HCT116 (cell line): Measurements from ENCODE around the gene STAM. TPM values are rescaled to one million over a fixed set of nuclear protein-coding genes. Genes with fewer than 3 reads are reported as not detected.

Experiments
- ATAC-seq: fragments of 200-7000 bp; cut with Tn5 transposase; 2 replicates; pipeline ENCODE4 v1.9.1; 2020; ENCODE audit warnings: mild to moderate bottlenecking, moderate library complexity
- BruUV-seq: library from RNA; stranded (reverse); fragments of 400-500 nt; replicated peaks from 2 replicates; lab custom pipeline; 2021; lab: Mats Ljungman, UMichigan
- CTCF ChIA-PET: fragments of 300-600 bp; sonication (Branson Sonifier 250); formaldehyde crosslinking; loops from one replicate; lab custom pipeline; 2021; ENCODE audit warnings: antibody characterized with exemption; lab: Charles Lee
- POLR2A ChIA-PET: fragments of 300-600, 350-600 bp; sonication (Branson Sonifier 250); formaldehyde crosslinking; loops from one replicate; lab custom pipeline; 2021; ENCODE audit warnings: antibody characterized with exemption; lab: Charles Lee
- RAD21 ChIA-PET, 2 experiments: fragments of 300-600 bp; sonication (Branson Sonifier 250); formaldehyde crosslinking; loops; one replicate each; lab custom pipeline; 2023; ENCODE audit warnings: low total read pairs in 2 of 2; ENCODE audit not compliant: uncharacterized antibody in 2 of 2, unreplicated experiment in 2 of 2, low non-redundant PET in 1 of 2; lab: Charles Lee
- DNase-seq: peaks from one replicate; pipeline ENCODE4 v3.0.0-alpha.2; 2010; ENCODE audit warnings: low read depth, low spot score
- H2AFZ ChIP-seq: fragments of 200-600 bp; shearing (Covaris generic), sonication (generic); 2 replicates; pipeline ENCODE4 v1.6.1; 2017; ENCODE audit warnings: low read depth, mixed run types, mixed read lengths, antibody characterized with exemption, low read length; ENCODE audit not compliant: poor library complexity, severe bottlenecking
- H3K27ac ChIP-seq: 2 replicates; pipeline ENCODE4 v1.5.1; 2012; ENCODE audit warnings: low read depth, low read length
- H3K27me3 ChIP-seq: fragments of 200-600 bp; sonication (generic); 2 replicates; pipeline ENCODE4 v1.6.1; 2016; ENCODE audit warnings: mixed run types, low read length, mixed read lengths; ENCODE audit not compliant: insufficient read depth
- H3K36me3 ChIP-seq, 2 experiments: fragments of 200-500 bp in 1 of 2; fragments of 200-600 bp in 1 of 2; sonication (Bioruptor generic) in 1 of 2; sonication (generic) in 1 of 2; 2 replicates each; pipeline versions ENCODE4 v1.5.1 to v1.6.1; 2014 to 2016; ENCODE audit warnings: low read length in 2 of 2, inconsistent platforms in 1 of 2, mixed read lengths in 1 of 2, mixed run types in 1 of 2; ENCODE audit not compliant: insufficient read depth in 2 of 2, control insufficient read depth in 1 of 2
- H3K4me1 ChIP-seq, 2 experiments: fragments of 200-600 bp in 1 of 2; sonication (generic) in 1 of 2; 2 replicates each; pipeline versions ENCODE4 v1.5.1 to v1.6.1; 2012 to 2017; ENCODE audit warnings: low read length in 2 of 2, inconsistent platforms in 1 of 2, mild to moderate bottlenecking in 1 of 2, mixed read lengths in 1 of 2, mixed run types in 1 of 2, moderate library complexity in 1 of 2; ENCODE audit not compliant: insufficient read depth in 2 of 2, control insufficient read depth in 1 of 2
- H3K4me2 ChIP-seq: fragments of 200-600 bp; sonication (generic); 2 replicates; pipeline ENCODE4 v1.6.1; 2017; ENCODE audit warnings: mixed run types, low read length, mixed read lengths
- H3K4me3 ChIP-seq, 2 experiments: fragments of 200-600 bp in 1 of 2; sonication (generic) in 1 of 2; replicated peaks in 1 of 2; 2 replicates each; pipeline ENCODE4 v1.5.1; 2011 to 2016; ENCODE audit warnings: low read length in 2 of 2, control low read depth in 1 of 2, low read depth in 1 of 2, mild to moderate bottlenecking in 1 of 2, mixed read lengths in 1 of 2, mixed run types in 1 of 2
- H3K79me2 ChIP-seq: fragments of 200-600 bp; sonication (generic); 2 replicates; pipeline ENCODE4 v1.6.1; 2017; ENCODE audit warnings: mild to moderate bottlenecking, mixed run types, low read length, moderate library complexity, mixed read lengths; ENCODE audit not compliant: insufficient read depth
- H3K9ac ChIP-seq: fragments of 200-600 bp; sonication (generic); 2 replicates; pipeline ENCODE4 v1.6.1; 2016; ENCODE audit warnings: low read length, mixed read lengths
- H3K9me2 ChIP-seq: fragments of 200-600 bp; sonication (generic), shearing (Covaris generic); 2 replicates; pipeline ENCODE4 v1.6.1; 2017; ENCODE audit warnings: mixed run types, mild to moderate bottlenecking, moderate library complexity; ENCODE audit not compliant: insufficient read depth
- H3K9me3 ChIP-seq, 2 experiments: fragments of 200-500 bp in 1 of 2; fragments of 200-600 bp in 1 of 2; sonication (Bioruptor generic) in 1 of 2; sonication (generic) in 1 of 2; 2 replicates each; pipeline ENCODE4 v1.6.1; 2014 to 2017; ENCODE audit warnings: low read length in 2 of 2, mixed read lengths in 2 of 2, inconsistent platforms in 1 of 2, low read depth in 1 of 2, mild to moderate bottlenecking in 1 of 2, mixed run types in 1 of 2, moderate library complexity in 1 of 2; ENCODE audit not compliant: control insufficient read depth in 1 of 2, insufficient read depth in 1 of 2
- H4K20me1 ChIP-seq: fragments of 200-600 bp; sonication (generic), shearing (Covaris generic); 2 replicates; pipeline ENCODE4 v1.6.1; 2017; ENCODE audit warnings: mixed run types, mild to moderate bottlenecking, moderate library complexity; ENCODE audit not compliant: insufficient read depth
- CEBPB ChIP-seq: IDR thresholded peaks from 2 replicates; pipeline ENCODE4 v1.6.1; 2012; ENCODE audit warnings: low read depth
- CTCF ChIP-seq, 3 experiments: fragments of 200-600 bp in 1 of 3; sonication (generic) in 1 of 3; IDR thresholded peaks in 2 of 3; conservative IDR thresholded peaks in 1 of 3; 2 replicates each; pipeline ENCODE4 v1.5.1; 2012 to 2017; ENCODE audit warnings: low read depth in 2 of 3, low read length in 2 of 3, antibody characterized with exemption in 1 of 3, borderline replicate concordance in 1 of 3, control low read depth in 1 of 3, mild to moderate bottlenecking in 1 of 3, mixed read lengths in 1 of 3, mixed run types in 1 of 3, moderate library complexity in 1 of 3; ENCODE audit not compliant: insufficient read depth in 1 of 3
- EGR1 ChIP-seq: IDR thresholded peaks from 2 replicates; pipeline ENCODE4 v1.6.1; 2012; ENCODE audit warnings: low read depth
- ELF1 ChIP-seq: IDR thresholded peaks from 2 replicates; pipeline ENCODE4 v1.6.1; 2012; ENCODE audit warnings: low read depth, borderline replicate concordance
- FOSL1 ChIP-seq: IDR thresholded peaks from 2 replicates; pipeline ENCODE4 v1.6.1; 2012; ENCODE audit warnings: low read depth
- JUND ChIP-seq: IDR thresholded peaks from 2 replicates; pipeline ENCODE4 v1.6.1; 2012
- MAX ChIP-seq: IDR thresholded peaks from 2 replicates; pipeline ENCODE4 v1.6.1; 2012
- SIN3A ChIP-seq: IDR thresholded peaks from 2 replicates; pipeline ENCODE4 v1.6.1; 2012; ENCODE audit warnings: low read depth
- SRF ChIP-seq: IDR thresholded peaks from 2 replicates; pipeline ENCODE4 v1.6.1; 2012; ENCODE audit warnings: low read depth
- TCF7L2 ChIP-seq: IDR thresholded peaks from 2 replicates; pipeline ENCODE4 v1.7.0; 2011; ENCODE audit warnings: borderline replicate concordance, inconsistent platforms; ENCODE audit not compliant: insufficient read depth, insufficient read length; ENCODE audit errors: extremely low read depth
- YY1 ChIP-seq: IDR thresholded peaks from 2 replicates; pipeline ENCODE4 v1.6.1; 2011; ENCODE audit warnings: low read length, low read depth, moderate library complexity, mild to moderate bottlenecking; ENCODE audit not compliant: insufficient replicate concordance; ENCODE audit errors: extremely low read depth
- ZFX ChIP-seq: fragments of 450-650 bp; IDR thresholded peaks from 2 replicates; pipeline ENCODE4 v1.6.1; 2017
- ZNF274 ChIP-seq: fragments of 200-500 bp; sonication (Bioruptor generic); IDR thresholded peaks from 2 replicates; pipeline ENCODE4 v1.6.1; 2014; ENCODE audit warnings: mild to moderate bottlenecking, low read depth, low read length, inconsistent platforms
- intact Hi-C: fragments of 100-400 bp; cut with micrococcal nuclease; formaldehyde crosslinking; loops from 2 replicates; pipeline ENCODE4 v1.10.0; 2022
- total RNA-seq: library from RNA; stranded (reverse); gene quantifications from one replicate; pipeline ENCODE4 v1.2.1, GENCODE V29; 2021; ENCODE audit not compliant: unreplicated experiment
- TF ChIP-seq, protein P1 (sequence below): IDR thresholded peaks from 2 replicates; pipeline ENCODE4 v1.6.1; 2011; ENCODE audit warnings: mild to moderate bottlenecking, low read length, moderate library complexity; ENCODE audit not compliant: insufficient replicate concordance; ENCODE audit errors: extremely low read depth

STAM gene
- total RNA-seq, 1 experiment from 2014 or later: 23.0 TPM

DNA sequence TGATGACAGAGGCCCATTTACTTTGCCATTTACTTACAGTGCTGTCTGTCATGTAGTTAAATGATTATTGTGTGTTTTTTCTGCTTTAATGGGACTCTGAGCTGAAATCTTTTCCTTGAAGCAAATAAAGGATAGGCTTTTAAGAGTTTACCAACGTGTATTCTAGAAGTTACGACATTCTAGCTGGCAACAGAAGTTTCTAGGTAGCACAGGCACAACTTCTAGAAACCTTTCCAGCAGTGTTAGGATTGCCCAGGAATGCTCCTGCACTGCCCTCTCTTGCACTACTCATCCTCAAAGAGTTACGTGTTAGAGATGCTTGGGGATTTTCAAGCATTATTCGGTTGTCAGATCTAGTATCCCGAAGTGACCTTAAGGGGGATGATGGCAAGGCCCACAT, 65.5 kb downstream of the STAM start (continued):
- TF ChIP-seq, protein P1, sequence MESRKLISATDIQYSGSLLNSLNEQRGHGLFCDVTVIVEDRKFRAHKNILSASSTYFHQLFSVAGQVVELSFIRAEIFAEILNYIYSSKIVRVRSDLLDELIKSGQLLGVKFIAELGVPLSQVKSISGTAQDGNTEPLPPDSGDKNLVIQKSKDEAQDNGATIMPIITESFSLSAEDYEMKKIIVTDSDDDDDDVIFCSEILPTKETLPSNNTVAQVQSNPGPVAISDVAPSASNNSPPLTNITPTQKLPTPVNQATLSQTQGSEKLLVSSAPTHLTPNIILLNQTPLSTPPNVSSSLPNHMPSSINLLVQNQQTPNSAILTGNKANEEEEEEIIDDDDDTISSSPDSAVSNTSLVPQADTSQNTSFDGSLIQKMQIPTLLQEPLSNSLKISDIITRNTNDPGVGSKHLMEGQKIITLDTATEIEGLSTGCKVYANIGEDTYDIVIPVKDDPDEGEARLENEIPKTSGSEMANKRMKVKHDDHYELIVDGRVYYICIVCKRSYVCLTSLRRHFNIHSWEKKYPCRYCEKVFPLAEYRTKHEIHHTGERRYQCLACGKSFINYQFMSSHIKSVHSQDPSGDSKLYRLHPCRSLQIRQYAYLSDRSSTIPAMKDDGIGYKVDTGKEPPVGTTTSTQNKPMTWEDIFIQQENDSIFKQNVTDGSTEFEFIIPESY: no peak
- TF ChIP-seq ELF1 (no peak), ZNF274 (no peak), SRF (no peak), JUND (no peak), ZFX (no peak), FOSL1 (no peak), CTCF (IDR thresholded peaks at IDR 0.05 in 2 of 3, conservative IDR thresholded peaks at IDR 0.05 in 1 of 3; ENCODE audit: borderline replicate concordance in 1 of 3, insufficient read depth in 1 of 3, low read depth in 2 of 3, low read length in 2 of 3) (no peak), TCF7L2 (no peak), EGR1 (no peak)

DNA sequence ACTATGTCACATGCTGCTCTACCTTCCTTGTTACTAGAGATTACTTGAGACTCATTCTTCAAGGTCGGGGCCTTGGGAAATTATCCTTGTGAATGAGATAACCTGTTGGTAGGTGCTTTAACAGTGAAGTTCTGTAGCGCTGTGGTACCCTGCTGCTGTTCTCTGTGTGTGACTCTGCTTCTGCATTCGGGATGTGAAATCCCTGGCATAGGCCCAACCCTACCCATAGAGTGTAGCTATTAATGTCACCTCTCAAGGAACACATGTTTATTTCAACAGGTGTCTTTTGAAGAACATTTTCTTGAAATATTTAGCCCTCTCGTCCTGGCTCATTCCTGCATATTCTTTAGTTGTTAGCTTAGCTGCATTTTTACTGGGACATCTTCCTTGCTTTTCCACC, 66.2 kb downstream of the STAM start:
- RAD21 ChIA-PET: no interaction called here
- no peak for ATAC-seq

More for the DNA sequence above, 66.2 kb downstream of the STAM start:
- no peaks in the 10 kb centered on the region for H3K4me1 ChIP-seq
- no peak overlapping the region for H3K27ac ChIP-seq
- BruUV-seq: no TSS peak
- CTCF ChIA-PET: no interaction called here
- H3K27me3 ChIP-seq: no peaks in the 10 kb centered on the region
- no peak for DNase-seq
- H3K79me2 ChIP-seq: no peaks in the 10 kb centered on the region
- no peak overlapping the region for H3K4me2 ChIP-seq
- no peaks in the 10 kb centered on the region for H4K20me1 ChIP-seq
- POLR2A ChIA-PET: no interaction called here
- intact Hi-C loops: no loop called here
- TF ChIP-seq MAX (no peak), CEBPB (no peak), SRF (no peak), FOSL1 (no peak), SIN3A (no peak), YY1 (no peak), EGR1 (no peak)
- H2AFZ ChIP-seq: no peak overlapping the region
- H3K9me2 ChIP-seq: no peaks in the 10 kb centered on the region
- no peak overlapping the region for H3K4me3 ChIP-seq
- no peaks in the 10 kb centered on the region for H3K9me3 ChIP-seq
- H3K36me3 ChIP-seq: peaks cover 14 to 16% of the 10 kb centered on the region in 2 experiments; a peak in 3 of 4 replicates
- no peak overlapping the region for H3K9ac ChIP-seq
